Spleen (tissue), 11 donors: ENCODE results near the gene MAPK6. TPM values are rescaled to one million over a fixed set of nuclear protein-coding genes. Genes with fewer than 3 reads are reported as not detected.

Experiments used
- DNase-seq: peaks from one replicate; pipeline ENCODE4 v3.0.0-alpha.2; 2020
- H3K27ac ChIP-seq, 8 donors: fragments of 200-600 bp; sonication (generic) in 7 of 8; 1 replicate in 4 of 8; 2 replicates in 4 of 8; pipeline versions ENCODE4 v1.5.0 to v1.8.0; 2016 to 2021; ENCODE audit warnings: inconsistent platforms in 4 of 8, mild to moderate bottlenecking in 4 of 8, moderate library complexity in 1 of 8
- H3K27me3 ChIP-seq, 7 donors: fragments of 200-600 bp; sonication (generic) in 6 of 7; replicated peaks in 1 of 7; 1 replicate in 4 of 7; 2 replicates in 3 of 7; pipeline versions ENCODE4 v1.5.0 to v1.8.0; 2016 to 2021; ENCODE audit warnings: inconsistent platforms in 3 of 7, mild to moderate bottlenecking in 1 of 7
- H3K36me3 ChIP-seq, 6 donors: fragments of 200-600 bp; sonication (generic) in 5 of 6; 1 replicate in 4 of 6; 2 replicates in 2 of 6; pipeline versions ENCODE4 v1.5.0 to v1.8.0; 2016 to 2021; ENCODE audit warnings: inconsistent platforms in 2 of 6
- H3K4me1 ChIP-seq, 6 donors: fragments of 200-600 bp; sonication (generic) in 5 of 6; 1 replicate in 3 of 6; 2 replicates in 3 of 6; pipeline versions ENCODE4 v1.5.0 to v1.8.0; 2016 to 2021; ENCODE audit warnings: inconsistent platforms in 3 of 6
- H3K4me3 ChIP-seq, 8 donors: fragments of 200-600 bp; sonication (generic) in 7 of 8; 1 replicate in 4 of 8; 2 replicates in 4 of 8; pipeline versions ENCODE4 v1.5.0 to v1.8.0; 2016 to 2021; ENCODE audit warnings: inconsistent platforms in 4 of 8, mild to moderate bottlenecking in 4 of 8, moderate library complexity in 2 of 8
- H3K9me3 ChIP-seq, 8 donors: fragments of 200-600 bp; sonication (generic) in 7 of 8; 1 replicate in 4 of 8; 2 replicates in 4 of 8; pipeline versions ENCODE4 v1.5.0 to v1.8.0; 2016 to 2021; ENCODE audit warnings: inconsistent platforms in 4 of 8
- CTCF ChIP-seq, 11 experiments: fragments of 200-600 bp in 7 of 11; fragments of 450-650 bp in 4 of 11; sonication (generic) in 4 of 11; IDR thresholded peaks in 8 of 11; conservative IDR thresholded peaks in 3 of 11; 1 replicate in 7 of 11; 2 replicates in 4 of 11; pipeline versions ENCODE4 v1.4.0 to v1.8.0; 2016 to 2021; ENCODE audit warnings: antibody characterized with exemption in 11 of 11, inconsistent platforms in 4 of 11, mild to moderate bottlenecking in 1 of 11
- POLR2A ChIP-seq, 3 donors: fragments of 450-650 bp; IDR thresholded peaks; one replicate each; pipeline ENCODE4 v1.5.1; 2017; ENCODE audit warnings: antibody characterized with exemption in 3 of 3, mild to moderate bottlenecking in 1 of 3
- POLR2AphosphoS5 ChIP-seq, 3 donors: sonication (generic); formaldehyde crosslinking; IDR thresholded peaks; one replicate each; pipeline ENCODE4 v1.5.1; 2017; ENCODE audit warnings: antibody characterized with exemption in 3 of 3
- WGBS, 5 donors: extraction: QIAGEN DNeasy Blood & Tissue Kit in 3 of 5; methylation state at CpG; one replicate each; pipeline versions ENCODE4 v1.1.5 to v1.1.7; 2013 to 2018; 5-methylcytosine and 5-hydroxymethylcytosine counted together
- intact Hi-C: fragments of 100-400 bp; cut with DNase I; formaldehyde crosslinking; loops from one replicate; pipeline ENCODE4 v1.15.0; 2023; ENCODE audit warnings: low total_unique reads
- polyA plus RNA-seq, 3 donors: library from polyadenylated mRNA; stranded (reverse); fragments of 200-250 nt; gene quantifications; one replicate each; pipeline ENCODE4 v1.2.1, GENCODE V29; 2013
- total RNA-seq, 7 donors: library from RNA; depleted of rRNA in 3 of 7; stranded (reverse); fragments of >200 nt in 3 of 7; fragmentation: NEBNext Ultra II Directional in 4 of 7; extraction: Animal tissue kit (Norgen Biotek cat#: 25700) in 4 of 7; gene quantifications; one replicate each; pipeline versions ENCODE4 v1.1.0 to v1.2.1, GENCODE V29; 2016 to 2021
- donor health status: healthy with polysubstance abuse.
- donor health status: DM: no; HTN: no; CAD: no; lungs with moderate emphysema.
- donor health status: DM: no; HTN: no; CAD: no.
- donor health status: Bipolar disorder and iron deficiency.
- donor health status: healthy.
- donor health status: DM: no; HTN: no; CAD: no.
- donor health status: DM: yes; HTN: yes; CAD: no.

MAPK6 gene
- total and polyA plus RNA-seq, 10 donors: 3.9 to 28.3 (median 20.7) TPM

GRCh38 chr15:52113235-52113634, 94.2 kb downstream of the MAPK6 start:
- no peak for TF ChIP-seq CTCF (IDR thresholded peaks at IDR 0.05 in 8 of 11, conservative IDR thresholded peaks at IDR 0.05 in 3 of 11)
- no peak for TF ChIP-seq POLR2AphosphoS5 (IDR thresholded peaks at IDR 0.05)
- TF ChIP-seq POLR2A (IDR thresholded peaks at IDR 0.05): no peak
- no peak for DNase-seq
- Histone ChIP-seq H3K27ac (no peak overlapping the region), H3K4me1 (peaks cover 2 to 26% (median 14%) of the 10 kb centered on the region in 6 donors), H3K9me3 (no peaks in the 10 kb centered on the region), H3K36me3 (no peaks in the 10 kb centered on the region), H3K4me3 (no peak overlapping the region), H3K27me3 (peaks cover 0 to 49% (median 27%) of the 10 kb centered on the region in 7 donors)
- intact Hi-C loops: no loop called here
- 77 to 99% (median 94%) methylated on average over 3 of the region's 3 CpGs for WGBS, 5 donors

GRCh38 chr15:52113708-52114107, 94.7 kb downstream of the MAPK6 start:
- Histone ChIP-seq H3K9me3 (no peaks in the 10 kb centered on the region), H3K4me3 (no peak overlapping the region), H3K27me3 (peaks cover 0 to 44% (median 27%) of the 10 kb centered on the region in 7 donors), H3K4me1 (peaks cover 2 to 26% (median 14%) of the 10 kb centered on the region in 6 donors), H3K27ac (no peak overlapping the region), H3K36me3 (no peaks in the 10 kb centered on the region)
- no peak for DNase-seq
- intact Hi-C loops: no loop called here
- TF ChIP-seq CTCF (IDR thresholded peaks at IDR 0.05 in 8 of 11, conservative IDR thresholded peaks at IDR 0.05 in 3 of 11) (no peak), POLR2AphosphoS5 (IDR thresholded peaks at IDR 0.05) (no peak), POLR2A (IDR thresholded peaks at IDR 0.05) (no peak)

GRCh38 chr15:52114261-52115055, 95.4 kb downstream of the MAPK6 start:
- Histone ChIP-seq H3K4me1 (peaks cover 2 to 22% (median 14%) of the 10 kb centered on the region in 6 donors), H3K4me3 (no peak overlapping the region), H3K27ac (no peak overlapping the region), H3K27me3 (peaks cover 0 to 38% (median 27%) of the 10 kb centered on the region in 7 donors), H3K36me3 (no peaks in the 10 kb centered on the region), H3K9me3 (no peaks in the 10 kb centered on the region)
- 84 to 98% (median 88%) methylated on average over 5 of the region's 5 CpGs for WGBS, 5 donors
- TF ChIP-seq POLR2A (IDR thresholded peaks at IDR 0.05): no peak
- TF ChIP-seq CTCF (IDR thresholded peaks at IDR 0.05 in 8 of 11, conservative IDR thresholded peaks at IDR 0.05 in 3 of 11): no peak
- TF ChIP-seq POLR2AphosphoS5 (IDR thresholded peaks at IDR 0.05): no peak
- intact Hi-C loops: no loop called here
- DNase-seq: no peak

GRCh38 chr15:52115598-52116427, 96.8 kb downstream of the MAPK6 start:
- intact Hi-C loops: no loop called here
- Histone ChIP-seq H3K27me3 (peaks cover 0 to 26% (median 20%) of the 10 kb centered on the region in 7 donors), H3K9me3 (no peaks in the 10 kb centered on the region), H3K36me3 (peaks cover 0 to 8% (median under 1%) of the 10 kb centered on the region in 6 donors), H3K4me3 (no peak overlapping the region), H3K4me1 (peaks cover 2 to 21% (median 14%) of the 10 kb centered on the region in 6 donors), H3K27ac (no peak overlapping the region)
- WGBS, 5 donors: 50 to 69% (median 57%) methylated on average over 9 of the region's 9 CpGs
- no peak for TF ChIP-seq CTCF (IDR thresholded peaks at IDR 0.05 in 8 of 11, conservative IDR thresholded peaks at IDR 0.05 in 3 of 11)
- no peak for TF ChIP-seq POLR2AphosphoS5 (IDR thresholded peaks at IDR 0.05)
- no peak for TF ChIP-seq POLR2A (IDR thresholded peaks at IDR 0.05)
- DNase-seq: no peak
